H9 (cell line): ENCODE data around the gene FBXL19. TPM values are rescaled to one million over a fixed set of nuclear protein-coding genes. Genes with fewer than 3 reads are reported as not detected.

Source experiments
- DNase-seq: peaks from one replicate; pipeline ENCODE4 v3.0.0-alpha.2; 2017
- H2AFZ ChIP-seq: one replicate; pipeline ENCODE4 v1.6.1; 2013; ENCODE audit warnings: mild to moderate bottlenecking, low read length, control low read depth, moderate library complexity
- H2AK5ac ChIP-seq: 2 replicates; pipeline ENCODE4 v1.6.1; 2013; ENCODE audit warnings: low read length, control low read depth, mixed read lengths; ENCODE audit not compliant: insufficient read length
- H2BK120ac ChIP-seq: one replicate; pipeline ENCODE4 v1.6.1; 2013; ENCODE audit warnings: low read depth, mild to moderate bottlenecking, low read length, control low read depth, inconsistent platforms; ENCODE audit not compliant: poor library complexity, severe bottlenecking
- H2BK12ac ChIP-seq: 2 replicates; pipeline ENCODE4 v1.6.1; 2013; ENCODE audit warnings: low read length, control low read depth, mixed read lengths, low read depth; ENCODE audit not compliant: insufficient read length
- H2BK15ac ChIP-seq: 2 replicates; pipeline ENCODE4 v1.6.1; 2013; ENCODE audit warnings: low read depth, low read length, control low read depth
- H2BK20ac ChIP-seq: one replicate; pipeline ENCODE4 v1.6.1; 2013; ENCODE audit warnings: low read depth, mild to moderate bottlenecking, low read length, control low read depth, inconsistent platforms; ENCODE audit not compliant: poor library complexity, severe bottlenecking
- H2BK5ac ChIP-seq: 2 replicates; pipeline ENCODE4 v1.6.1; 2013; ENCODE audit warnings: low read length, control low read depth, mixed read lengths; ENCODE audit not compliant: insufficient read length
- H3K14ac ChIP-seq: 2 replicates; pipeline ENCODE4 v1.6.1; 2013; ENCODE audit warnings: low read length, control low read depth; ENCODE audit not compliant: insufficient read depth
- H3K18ac ChIP-seq: 2 replicates; pipeline ENCODE4 v1.6.1; 2013; ENCODE audit warnings: low read depth, mild to moderate bottlenecking, mixed read lengths, low read length, control low read depth; ENCODE audit not compliant: insufficient read length
- H3K23ac ChIP-seq: 2 replicates; pipeline ENCODE4 v1.6.1; 2013; ENCODE audit warnings: low read length, control low read depth, mixed read lengths, low read depth; ENCODE audit not compliant: insufficient read length
- H3K23me2 ChIP-seq: 2 replicates; pipeline ENCODE4 v1.6.1; 2013; ENCODE audit warnings: low read depth, mild to moderate bottlenecking, mixed read lengths, low read length, control low read depth; ENCODE audit not compliant: insufficient read length, poor library complexity, severe bottlenecking
- H3K27ac ChIP-seq: 2 replicates; pipeline ENCODE4 v1.5.1; 2013; ENCODE audit warnings: low read length, control low read depth, mixed read lengths, low read depth; ENCODE audit not compliant: insufficient read length
- H3K27me3 ChIP-seq: 2 replicates; pipeline ENCODE4 v1.6.1; 2013; ENCODE audit warnings: low read length, control low read depth, inconsistent platforms; ENCODE audit not compliant: insufficient read depth
- H3K4ac ChIP-seq: 2 replicates; pipeline ENCODE4 v1.6.1; 2013; ENCODE audit warnings: low read depth, mild to moderate bottlenecking, control low read depth, inconsistent platforms, low read length, moderate library complexity
- H3K4me1 ChIP-seq: 2 replicates; pipeline ENCODE4 v1.6.1; 2013; ENCODE audit warnings: low read length, control low read depth, inconsistent platforms; ENCODE audit not compliant: insufficient read depth
- H3K4me2 ChIP-seq: 2 replicates; pipeline ENCODE4 v1.6.1; 2013; ENCODE audit warnings: low read length, control low read depth, mixed read lengths; ENCODE audit not compliant: insufficient read length, insufficient read depth
- H3K56ac ChIP-seq: 2 replicates; pipeline ENCODE4 v1.6.1; 2013; ENCODE audit warnings: low read depth, mild to moderate bottlenecking, mixed read lengths, low read length, control low read depth; ENCODE audit not compliant: insufficient read length
- H3K79me1 ChIP-seq: 2 replicates; pipeline ENCODE4 v1.6.1; 2013; ENCODE audit warnings: low read depth, mild to moderate bottlenecking, moderate library complexity, low read length, control low read depth, inconsistent platforms; ENCODE audit not compliant: insufficient read depth, poor library complexity, severe bottlenecking
- H3K79me2 ChIP-seq: 2 replicates; pipeline ENCODE4 v1.6.1; 2013; ENCODE audit warnings: low read length, control low read depth, inconsistent platforms; ENCODE audit not compliant: insufficient read depth
- H3K9ac ChIP-seq: 2 replicates; pipeline ENCODE4 v1.6.1; 2013; ENCODE audit warnings: low read length, control low read depth, mixed read lengths; ENCODE audit not compliant: insufficient read length; ENCODE audit errors: extremely low read depth
- H3K9me3 ChIP-seq: one replicate; pipeline ENCODE4 v1.6.1; 2013; ENCODE audit warnings: low read depth, low read length, inconsistent platforms; ENCODE audit not compliant: control insufficient read depth
- H3T11ph ChIP-seq: one replicate; pipeline ENCODE4 v1.6.1; 2013; ENCODE audit warnings: mild to moderate bottlenecking, low read length, control low read depth, inconsistent platforms
- H4K20me1 ChIP-seq: one replicate; pipeline ENCODE4 v1.6.1; 2013; ENCODE audit not compliant: control insufficient read depth, insufficient read length, insufficient read depth
- H4K5ac ChIP-seq: 2 replicates; pipeline ENCODE4 v1.6.1; 2013; ENCODE audit warnings: low read depth, mild to moderate bottlenecking, mixed read lengths, low read length, control low read depth; ENCODE audit not compliant: insufficient read length
- H4K8ac ChIP-seq: replicated peaks from 2 replicates; pipeline ENCODE4 v1.6.1; 2013; ENCODE audit warnings: low read length, control low read depth, mixed read lengths, low read depth; ENCODE audit not compliant: insufficient read length
- H4K91ac ChIP-seq: 2 replicates; pipeline ENCODE4 v1.6.1; 2013; ENCODE audit warnings: low read depth, mild to moderate bottlenecking, moderate library complexity, mixed read lengths, low read length, control low read depth; ENCODE audit not compliant: insufficient read length
- H3K27ac Mint-ChIP-seq, 3 experiments: 2 replicates in 2 of 3; 3 replicates in 1 of 3; pipeline ENCODE4 v1.8.0; 2020 to 2021; ENCODE audit warnings: mixed read lengths in 3 of 3, mild to moderate bottlenecking in 1 of 3, moderate library complexity in 1 of 3
- H3K27me3 Mint-ChIP-seq: 2 replicates; pipeline ENCODE4 v1.8.0; 2021; ENCODE audit warnings: low read depth, mild to moderate bottlenecking, moderate library complexity, mixed read lengths
- H3K36me3 Mint-ChIP-seq, 3 experiments: 2 replicates in 2 of 3; 3 replicates in 1 of 3; pipeline ENCODE4 v1.8.0; 2020 to 2021; ENCODE audit warnings: low read depth in 3 of 3, mixed read lengths in 3 of 3; ENCODE audit not compliant: insufficient read depth in 1 of 3
- H3K4me1 Mint-ChIP-seq, 2 experiments: 2 replicates each; pipeline ENCODE4 v1.8.0; 2020; ENCODE audit warnings: mixed read lengths in 2 of 2
- H3K4me3 Mint-ChIP-seq, 2 experiments: 2 replicates in 1 of 2; 3 replicates in 1 of 2; pipeline ENCODE4 v1.8.0; 2020 to 2021; ENCODE audit warnings: mild to moderate bottlenecking in 2 of 2, mixed read lengths in 2 of 2, moderate library complexity in 1 of 2
- H3K9me3 Mint-ChIP-seq, 2 experiments: 2 replicates in 1 of 2; 3 replicates in 1 of 2; pipeline ENCODE4 v1.8.0; 2020; ENCODE audit warnings: mild to moderate bottlenecking in 2 of 2, mixed read lengths in 2 of 2, moderate library complexity in 1 of 2
- WGBS: extraction: QIAGEN DNeasy Blood & Tissue Kit; methylation state at CpG from one replicate; pipeline ENCODE4 v1.1.7; 2013; ENCODE audit warnings: missing lambda C conversion rate, low lambda C conversion rate, mixed read lengths; ENCODE audit not compliant: insufficient read length; ENCODE audit errors: extremely low coverage; 5-methylcytosine and 5-hydroxymethylcytosine counted together
- total RNA-seq: library from RNA; stranded (reverse); gene quantifications from 2 replicates; pipeline ENCODE4 v1.2.1, GENCODE V29; 2021
- TF ChIP-seq, protein P1 (sequence below): fragments of 200-600 bp; sonication (generic); conservative IDR thresholded peaks from 3 replicates; pipeline ENCODE4 v1.8.0; 2021; ENCODE audit warnings: antibody characterized with exemption, mild to moderate bottlenecking

FBXL19 gene
- total RNA-seq, 1 experiment from 2014 or later: 66.8 TPM

DNA sequence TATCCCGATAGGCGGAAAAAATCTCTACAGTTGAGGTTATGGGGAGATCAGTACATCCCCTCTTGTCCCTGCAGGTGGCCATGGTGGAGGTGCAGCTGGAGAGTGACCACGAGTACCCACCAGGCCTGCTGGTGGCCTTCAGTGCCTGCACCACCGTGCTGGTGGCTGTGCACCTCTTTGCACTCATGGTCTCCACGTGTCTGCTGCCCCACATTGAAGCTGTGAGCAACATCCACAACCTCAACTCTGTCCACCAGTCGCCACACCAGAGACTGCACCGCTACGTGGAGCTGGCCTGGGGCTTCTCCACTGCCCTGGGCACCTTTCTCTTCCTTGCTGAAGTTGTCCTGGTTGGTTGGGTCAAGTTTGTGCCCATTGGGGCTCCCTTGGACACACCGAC, 29.7 kb downstream of the FBXL19 start:
- Histone ChIP-seq H3K4me2 (no peak overlapping the region), H3K9ac (no peak overlapping the region), H2BK15ac (no peak overlapping the region), H4K8ac (no peak overlapping the region), H3K18ac (no peak overlapping the region), H4K5ac (no peak overlapping the region), H3K79me2 (no peaks in the 10 kb centered on the region), H3K4me1 (no peaks in the 10 kb centered on the region), H2AFZ (no peak overlapping the region), H3K9me3 (no peaks in the 10 kb centered on the region), H3K27me3 (no peaks in the 10 kb centered on the region), H2BK20ac (no peak overlapping the region), H3K23me2 (peaks cover 9% of the 10 kb centered on the region), H2BK120ac (no peak overlapping the region), H2BK12ac (no peak overlapping the region), H3T11ph (no peak overlapping the region), H3K14ac (no peak overlapping the region), H3K23ac (no peak overlapping the region), H4K20me1 (no peaks in the 10 kb centered on the region), H3K79me1 (no peaks in the 10 kb centered on the region), H2BK5ac (no peak overlapping the region), H4K91ac (no peak overlapping the region), H3K27ac (no peak overlapping the region), H3K56ac (no peak overlapping the region), H3K4ac (no peak overlapping the region), H2AK5ac (no peak overlapping the region)
- Mint-ChIP-seq H3K4me1 (peaks cover 14 to 17% of the 10 kb centered on the region in 2 experiments), H3K9me3 (no peaks in the 10 kb centered on the region), H3K4me3 (no peak overlapping the region), H3K27me3 (peaks cover 4% of the 10 kb centered on the region; the same call in 1 of the 2 replicates), H3K36me3 (no peaks in the 10 kb centered on the region; a peak in 1 of 7 replicates), H3K27ac (no peak overlapping the region; a peak in 1 of 7 replicates)
- TF ChIP-seq, protein P1, sequence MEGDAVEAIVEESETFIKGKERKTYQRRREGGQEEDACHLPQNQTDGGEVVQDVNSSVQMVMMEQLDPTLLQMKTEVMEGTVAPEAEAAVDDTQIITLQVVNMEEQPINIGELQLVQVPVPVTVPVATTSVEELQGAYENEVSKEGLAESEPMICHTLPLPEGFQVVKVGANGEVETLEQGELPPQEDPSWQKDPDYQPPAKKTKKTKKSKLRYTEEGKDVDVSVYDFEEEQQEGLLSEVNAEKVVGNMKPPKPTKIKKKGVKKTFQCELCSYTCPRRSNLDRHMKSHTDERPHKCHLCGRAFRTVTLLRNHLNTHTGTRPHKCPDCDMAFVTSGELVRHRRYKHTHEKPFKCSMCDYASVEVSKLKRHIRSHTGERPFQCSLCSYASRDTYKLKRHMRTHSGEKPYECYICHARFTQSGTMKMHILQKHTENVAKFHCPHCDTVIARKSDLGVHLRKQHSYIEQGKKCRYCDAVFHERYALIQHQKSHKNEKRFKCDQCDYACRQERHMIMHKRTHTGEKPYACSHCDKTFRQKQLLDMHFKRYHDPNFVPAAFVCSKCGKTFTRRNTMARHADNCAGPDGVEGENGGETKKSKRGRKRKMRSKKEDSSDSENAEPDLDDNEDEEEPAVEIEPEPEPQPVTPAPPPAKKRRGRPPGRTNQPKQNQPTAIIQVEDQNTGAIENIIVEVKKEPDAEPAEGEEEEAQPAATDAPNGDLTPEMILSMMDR: no peak
- WGBS: no CpG with 5 or more reads among the region's 9 CpGs
- no peak for DNase-seq
